Measurements from ENCODE around the gene ADM2. TPM values are rescaled to one million over a fixed set of nuclear protein-coding genes. Genes with fewer than 3 reads are reported as not detected.

Gene ADM2
- polyA plus RNA-seq, 1 of the 3 experiments (the other 2 are of a cell fraction): 0.61 TPM

- no peaks in the 10 kb centered on the region for H3K9me3 ChIP-seq
- peaks cover 6% of the 10 kb centered on the region for H3F3A ChIP-seq (replicated peaks; ENCODE audit: insufficient read depth)
- peak within 1 kb of the TSS; percentile 75 to 83 for H3K27ac ChIP-seq (ENCODE audit: low read depth in 2 of 2, low read length in 1 of 2)
- peak within 1 kb of the TSS; percentile 81 to 85 for H3K4me3 ChIP-seq (ENCODE audit: low read depth in 2 of 2, low read length in 1 of 2)
- peak within 1 kb of the TSS; percentile 96 for H3K9ac ChIP-seq
- H3K79me2 ChIP-seq (ENCODE audit: insufficient read depth): peaks cover 67% of the 10 kb centered on the region
- 1% methylated on average over 11 of the region's 62 CpGs for WGBS (ENCODE audit: low lambda C conversion rate)
- H3K27me3 ChIP-seq (ENCODE audit: insufficient read depth): no peaks in the 10 kb centered on the region
- H3K4me2 ChIP-seq: peak within 1 kb of the TSS; percentile 96
- H3K36me3 ChIP-seq (replicated peaks in 1 of 2; ENCODE audit: control insufficient read depth in 1 of 2, insufficient read depth in 2 of 2, low read length in 1 of 2): peaks cover 0 to 14% of the 10 kb centered on the region in 2 experiments
- TF ChIP-seq TAF1 (IDR thresholded peaks at IDR 0.05; ENCODE audit: borderline replicate concordance, low read depth, low read length) (peak; percentile 46; the same call in 1 of the 2 replicates), MXI1 (IDR thresholded peaks at IDR 0.05; ENCODE audit: low read depth, low read length) (peak; percentile 33; the same call in 1 of the 2 replicates), USF2 (IDR thresholded peaks at IDR 0.05; ENCODE audit: borderline replicate concordance, low read depth, low read length) (no peak), MEF2A (IDR thresholded peaks at IDR 0.05; ENCODE audit: borderline replicate concordance, low read depth) (no peak), POLR2AphosphoS5 (IDR thresholded peaks at IDR 0.05; ENCODE audit: low read depth, low read length) (peak; percentile 64), YY1 (IDR thresholded peaks at IDR 0.05; ENCODE audit: low read depth) (peak; percentile 62; the same call in 1 of the 2 replicates), FOXJ3 (CRISPR knock-in tag; IDR thresholded peaks at IDR 0.05) (no peak), GABPA (IDR thresholded peaks at IDR 0.05; ENCODE audit: low read depth) (no peak), RCOR1 (IDR thresholded peaks at IDR 0.05; ENCODE audit: low read length) (no peak)
- peaks cover 7 to 14% of the 10 kb centered on the region in 2 experiments; a peak in 3 of 4 replicates for H3K4me1 ChIP-seq (ENCODE audit: control insufficient read depth in 1 of 2, insufficient read depth in 2 of 2, low read depth in 1 of 2, low read length in 1 of 2)
- H2AFZ ChIP-seq (ENCODE audit: low read depth): peak within 1 kb of the TSS; percentile 79
- DNase-seq: peak; percentile 98
- ChIA-PET CTCF (interaction anchor here (0.8 to 3.1 kb wide), 4 partner anchors 10 to 55 kb away, joined by 3 to 14 read pairs (median 9); partner anchors contain the start of genes SCO2 and SYCE3), POLR2A (interaction anchor here (0.7 to 2.0 kb wide), 4 partner anchors 11 to 94 kb away, joined by 4 to 11 read pairs (median 4); partner anchors contain the start of gene SCO2)
- H3K9me2 ChIP-seq: no peaks in the 10 kb centered on the region
- 0 out of 2 replicates have a peak, but pooled peaks cover under 1% of the 10 kb centered on the region for H4K20me1 ChIP-seq (ENCODE audit: insufficient read depth)
Measured at GRCh38 chr22:50507421-50507990, 26.2 kb downstream of the ADM2 start, which contains the start of gene LMF2. TSS of gene LMF2 (minus strand) at chr22:50507702. CDS start at chr22:50507675, 27 bp downstream.

GRCh38 chr22:50507991-50508884 lies 26.9 kb downstream of the ADM2 start, which contains the start of gene NCAPH2:
TSS of gene NCAPH2 (plus strand) at chr22:50508224. CDS start at chr22:50508338, 114 bp downstream.
- DNase-seq: peak; percentile 100
- under 1% methylated on average over 17 of the region's 76 CpGs for WGBS (ENCODE audit: low lambda C conversion rate)
- Histone ChIP-seq H3K27ac (ENCODE audit: low read depth in 2 of 2, low read length in 1 of 2) (peak within 1 kb of the TSS; percentile 75 to 83), H3F3A (replicated peaks; ENCODE audit: insufficient read depth) (peaks cover 6% of the 10 kb centered on the region), H3K79me2 (ENCODE audit: insufficient read depth) (peaks cover 74% of the 10 kb centered on the region), H3K4me1 (ENCODE audit: control insufficient read depth in 1 of 2, insufficient read depth in 2 of 2, low read depth in 1 of 2, low read length in 1 of 2) (peaks cover 7 to 14% of the 10 kb centered on the region in 2 experiments; a peak in 3 of 4 replicates), H2AFZ (ENCODE audit: low read depth) (peak within 1 kb of the TSS; percentile 79), H4K20me1 (ENCODE audit: insufficient read depth) (0 out of 2 replicates have a peak, but pooled peaks cover 4% of the 10 kb centered on the region), H3K4me3 (ENCODE audit: low read depth in 2 of 2, low read length in 1 of 2) (peak within 1 kb of the TSS; percentile 81 to 85), H3K9me2 (no peaks in the 10 kb centered on the region), H3K36me3 (replicated peaks in 1 of 2; ENCODE audit: control insufficient read depth in 1 of 2, insufficient read depth in 2 of 2, low read length in 1 of 2) (peaks cover 0 to 8% of the 10 kb centered on the region in 2 experiments), H3K9ac (peak within 1 kb of the TSS; percentile 96), H3K4me2 (peak within 1 kb of the TSS; percentile 96), H3K27me3 (ENCODE audit: insufficient read depth) (no peaks in the 10 kb centered on the region), H3K9me3 (no peaks in the 10 kb centered on the region)
- ChIA-PET CTCF (interaction anchor here (0.8 to 3.1 kb wide), 5 partner anchors 11 to 55 kb away, joined by 3 to 20 read pairs (median 12); partner anchors contain the start of genes SCO2 and SYCE3), POLR2A (interaction anchor here (0.5 to 2.0 kb wide), 5 partner anchors 11 to 265 kb away, joined by 3 to 11 read pairs (median 4); partner anchors contain the start of gene SCO2)
- TF ChIP-seq GABPA (IDR thresholded peaks at IDR 0.05; ENCODE audit: low read depth): peak; percentile 85
- TF ChIP-seq USF2 (IDR thresholded peaks at IDR 0.05; ENCODE audit: borderline replicate concordance, low read depth, low read length): no peak
- TF ChIP-seq PBX3 (IDR thresholded peaks at IDR 0.05): peak; percentile 23; the same call in 1 of the 2 replicates
- peak; percentile 83 for TF ChIP-seq MAX (IDR thresholded peaks at IDR 0.05; ENCODE audit: low read depth)
- no peak for TF ChIP-seq JUND (IDR thresholded peaks at IDR 0.05)
- no peak for TF ChIP-seq RAD21 (IDR thresholded peaks at IDR 0.05; ENCODE audit: low read length)
- 0 out of 2 replicates have a peak, but pooled peaks have one; percentile 64 for TF ChIP-seq ZBTB33 (IDR thresholded peaks at IDR 0.05; ENCODE audit: borderline replicate concordance, low read depth)
- peak; percentile 66 for TF ChIP-seq ELF1 (IDR thresholded peaks at IDR 0.05)
- TF ChIP-seq MEF2A (IDR thresholded peaks at IDR 0.05; ENCODE audit: borderline replicate concordance, low read depth): no peak
- TF ChIP-seq SIN3A (IDR thresholded peaks at IDR 0.05; ENCODE audit: borderline replicate concordance, low read depth, low read length): peak; percentile 69; the same call in 1 of the 2 replicates
- no peak for TF ChIP-seq FOXM1 (IDR thresholded peaks at IDR 0.05; ENCODE audit: low read depth)
- TF ChIP-seq TCF12 (IDR thresholded peaks at IDR 0.05): peak; percentile 12; the same call in 1 of the 2 replicates
- TF ChIP-seq TAF1 (IDR thresholded peaks at IDR 0.05; ENCODE audit: borderline replicate concordance, low read depth, low read length): peak; percentile 95
- peak; percentile 73 for TF ChIP-seq MXI1 (IDR thresholded peaks at IDR 0.05; ENCODE audit: low read depth, low read length)

Data from SK-N-SH (cell line).